NCI-H146 treated with DMSO at 0.1 percent for 48 hours (cell line): ENCODE measurements around the gene THOC6.
A peak's percentile ranks its signal among the peaks of the same experiment; 100 is the strongest.
"Not testable (repeated sequence)": the region's sequence is repeated elsewhere in the genome, so short reads cannot be mapped to it uniquely, and the experiment has no call there.

Experiments used
- DNase-seq: peaks from one replicate; lab custom pipeline; 2025; ENCODE audit not compliant: unreplicated experiment; lab: John Stamatoyannopoulos, UW

THOC6 gene

DNA sequence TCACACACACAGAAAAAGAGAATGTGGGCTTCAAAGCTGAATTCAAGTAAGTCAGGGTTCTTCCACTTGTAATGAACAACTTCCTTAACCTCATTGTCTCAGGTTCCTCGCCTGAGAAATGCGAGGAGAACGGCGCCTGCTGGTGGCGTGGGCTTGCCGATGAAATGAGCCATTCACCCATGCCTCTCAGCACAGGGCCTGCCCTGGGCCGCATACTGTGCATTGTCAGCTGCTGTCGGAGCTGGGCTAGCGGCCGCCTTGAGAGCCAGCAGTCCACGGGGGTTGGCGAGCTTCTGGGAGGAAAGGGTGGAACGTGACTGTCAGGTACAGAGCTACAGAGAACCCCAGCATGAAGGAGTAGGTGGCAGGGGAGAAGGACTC lies 29.5 kb downstream of the THOC6 start:
- not testable (repeated sequence) for DNase-seq

GRCh38 chr16:3054965-3055733 lies 31.3 kb downstream of the THOC6 start:
- DNase-seq = no peak

- not testable (repeated sequence) for DNase-seq
Measured at GRCh38 chr16:3055734-3056115, 31.9 kb downstream of the THOC6 start.

GRCh38 chr16:3056336-3057180 lies 32.7 kb downstream of the THOC6 start:
- DNase-seq = no peak

GRCh38 chr16:3057181-3058138 lies 33.6 kb downstream of the THOC6 start:
- no peak for DNase-seq

GRCh38 chr16:3058139-3059030 lies 34.5 kb downstream of the THOC6 start:
- DNase-seq = peak; percentile 12

DNA sequence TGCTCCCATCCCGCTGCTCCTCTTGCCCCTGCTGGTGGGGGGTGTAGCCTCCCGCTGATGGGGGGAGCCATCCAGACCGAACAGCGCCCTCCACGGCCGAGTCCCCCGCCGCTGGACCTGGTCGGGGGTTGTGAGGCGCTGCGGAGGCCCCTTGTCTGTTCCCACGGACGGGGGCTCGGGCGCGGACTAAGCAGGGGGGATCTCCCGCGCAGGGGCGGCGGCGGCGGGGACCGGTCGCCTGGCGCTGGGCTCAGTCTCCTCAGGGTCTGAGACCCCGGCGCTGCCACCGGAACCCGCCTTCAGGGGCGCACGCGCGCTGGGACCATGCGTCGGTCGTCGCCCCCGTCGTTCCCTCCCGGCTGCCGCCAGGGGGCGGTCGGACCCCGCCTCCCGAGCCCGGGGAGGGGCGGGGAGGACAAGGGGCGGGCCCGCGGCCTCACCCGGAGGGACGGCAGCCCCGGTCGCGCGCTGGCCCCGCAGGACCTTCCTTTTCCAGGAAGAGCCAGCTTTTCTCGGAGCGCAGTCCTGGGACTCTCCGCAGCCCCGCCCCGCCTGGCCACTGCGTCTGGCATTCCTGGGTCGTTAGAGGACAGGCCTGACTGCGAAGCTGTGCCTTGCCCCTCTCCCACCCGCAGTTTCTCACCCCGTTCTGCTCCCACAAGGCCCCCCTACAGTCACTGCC lies 35.3 kb downstream of the THOC6 start:
- DNase-seq = peak; percentile 37

GRCh38 chr16:3059723-3060242 lies 35.9 kb downstream of the THOC6 start:
- DNase-seq = no peak

GRCh38 chr16:3060339-3061127 lies 36.7 kb downstream of the THOC6 start:
- DNase-seq = no peak

DNA sequence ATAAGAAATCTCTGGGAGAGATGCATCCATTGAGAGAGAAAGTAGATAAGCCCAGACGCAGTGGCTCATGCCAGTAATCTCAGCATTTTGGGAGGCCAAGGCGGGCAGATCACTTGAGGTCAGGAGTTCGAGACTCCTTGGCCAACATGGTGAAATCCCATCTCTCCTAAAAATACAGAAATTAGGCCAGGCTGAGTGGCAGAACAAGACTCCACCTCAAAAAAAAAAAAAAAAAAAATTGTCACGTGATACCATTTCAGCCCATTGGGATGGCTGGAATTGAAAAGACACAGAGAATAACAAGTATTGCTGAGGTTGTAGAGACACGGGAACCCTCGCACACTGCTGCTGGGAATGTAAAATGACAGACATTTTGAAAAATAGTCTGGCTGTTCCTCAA lies 38.7 kb downstream of the THOC6 start:
- no peak for DNase-seq

DNA sequence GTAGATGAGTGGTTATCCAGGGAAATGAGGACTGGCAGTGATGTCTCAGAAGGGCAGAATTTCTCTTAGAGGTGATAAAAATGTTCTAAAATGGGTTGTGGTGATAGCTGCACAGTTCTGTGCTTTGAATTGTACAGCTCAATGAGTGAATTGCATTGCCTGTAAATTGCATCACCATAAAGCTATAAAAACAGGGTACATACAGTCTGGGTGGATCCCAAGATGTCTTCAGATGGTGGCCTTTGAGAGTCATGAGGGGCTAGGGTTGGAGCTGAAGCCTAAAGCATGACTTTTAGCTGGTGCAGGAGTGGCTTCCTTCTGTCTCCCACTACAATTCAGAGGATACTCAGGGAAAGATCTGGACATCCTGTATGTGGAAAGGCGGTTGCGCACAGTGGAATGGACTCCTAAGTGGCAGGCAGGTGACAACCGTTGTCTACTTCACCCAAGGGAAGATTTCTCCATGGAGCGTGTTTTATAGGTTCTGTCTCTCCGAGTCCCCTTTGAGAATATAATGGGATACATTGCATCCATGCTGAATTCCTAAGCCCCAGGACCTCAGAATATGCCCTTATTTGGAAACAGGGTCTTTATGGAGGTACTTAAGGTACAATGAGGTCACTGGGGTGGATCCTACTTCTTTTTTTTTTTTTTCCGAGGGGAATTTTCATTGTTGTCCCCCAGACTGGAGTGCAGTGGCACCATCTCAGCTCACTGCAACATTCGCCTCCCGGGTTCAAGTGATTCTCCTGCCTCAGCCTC lies 40.0 kb downstream of the THOC6 start:
- no peak for DNase-seq

GRCh38 chr16:3065069-3065741 lies 41.4 kb downstream of the THOC6 start, which contains the start of gene IL32:
IL32 (plus strand) TSS chr16:3065640; CDS start chr16:3065812, 172 bp downstream.
- no peak for DNase-seq

DNA sequence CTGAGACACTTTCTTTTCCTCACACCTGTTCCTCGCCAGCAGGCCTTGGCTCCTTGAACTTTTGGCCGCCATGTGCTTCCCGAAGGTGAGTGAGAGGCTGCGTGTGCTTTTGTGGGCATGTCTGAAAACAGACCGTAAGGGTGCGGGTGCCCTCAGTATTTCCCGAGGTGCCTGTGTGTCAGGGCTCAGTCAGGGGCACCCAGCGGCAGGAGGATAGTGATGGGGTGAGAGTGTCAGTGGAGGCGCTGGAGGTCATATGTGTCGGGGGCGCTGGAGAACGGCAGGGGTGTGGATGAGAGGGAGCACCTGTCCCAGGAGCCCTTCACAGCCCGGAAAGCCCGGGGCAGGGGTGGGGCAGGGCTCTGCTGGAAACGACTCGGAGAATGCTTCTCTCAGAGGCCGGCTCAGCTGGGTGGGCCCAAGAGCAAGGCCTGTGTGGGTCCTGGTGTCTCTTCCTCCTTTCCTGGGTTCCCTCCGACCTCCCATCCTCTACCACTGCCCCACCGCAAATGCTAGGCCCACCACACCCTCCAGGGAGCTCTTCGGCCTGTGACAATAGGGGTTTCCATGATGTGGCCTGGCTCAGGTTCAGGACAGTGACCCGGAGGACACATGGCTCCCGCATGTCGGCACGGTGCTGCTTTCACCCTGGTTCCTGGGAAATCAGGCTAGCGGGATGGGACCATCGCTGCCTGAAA lies 42.1 kb downstream of the THOC6 start:
- DNase-seq = no peak

GRCh38 chr16:3066440-3066748 lies 42.6 kb downstream of the THOC6 start:
- DNase-seq = no peak

- DNase-seq = no peak
Measured at GRCh38 chr16:3068487-3068886, 44.7 kb downstream of the THOC6 start.

DNA sequence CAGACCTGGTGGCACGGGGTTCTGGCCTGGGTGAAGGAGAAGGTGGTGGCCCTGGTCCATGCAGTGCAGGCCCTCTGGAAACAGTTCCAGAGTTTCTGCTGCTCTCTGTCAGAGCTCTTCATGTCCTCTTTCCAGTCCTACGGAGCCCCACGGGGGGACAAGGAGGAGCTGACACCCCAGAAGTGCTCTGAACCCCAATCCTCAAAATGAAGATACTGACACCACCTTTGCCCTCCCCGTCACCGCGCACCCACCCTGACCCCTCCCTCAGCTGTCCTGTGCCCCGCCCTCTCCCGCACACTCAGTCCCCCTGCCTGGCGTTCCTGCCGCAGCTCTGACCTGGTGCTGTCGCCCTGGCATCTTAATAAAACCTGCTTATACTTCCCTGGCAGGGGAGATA lies 45.3 kb downstream of the THOC6 start:
- DNase-seq = not testable (repeated sequence)

DNA sequence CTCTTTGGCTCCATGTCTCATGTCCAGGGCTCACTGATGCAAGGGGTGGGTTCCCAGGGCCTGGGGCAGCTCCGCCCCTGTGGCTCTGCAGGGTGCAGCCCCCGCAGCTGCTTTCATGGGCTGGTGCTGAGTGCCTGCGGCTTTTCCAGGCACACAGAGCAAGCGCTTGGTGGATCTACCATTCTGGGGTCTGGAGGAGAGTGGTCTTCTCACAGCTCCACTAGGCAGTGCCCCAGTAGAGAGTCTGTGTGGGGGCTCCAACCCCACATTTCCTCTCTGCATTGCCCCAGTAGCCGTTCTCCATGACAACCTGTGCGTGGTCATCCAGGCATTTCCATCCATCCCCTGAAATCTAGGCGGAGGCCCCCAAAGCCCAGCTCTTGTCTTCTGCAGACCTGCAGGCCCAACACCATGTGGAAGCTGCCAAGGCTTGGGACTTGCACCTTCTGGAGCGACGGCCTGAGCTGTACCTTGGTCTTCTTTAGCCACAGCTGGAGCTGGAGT lies 46.8 kb downstream of the THOC6 start:
- DNase-seq = no peak
